K562 (cell line): ENCODE data around the gene PLCG2. TPM values are rescaled to one million over a fixed set of nuclear protein-coding genes. Genes with fewer than 3 reads are reported as not detected.

Source experiments
- CHD1 ChIP-seq: fragments of 200-600 bp; sonication (generic); IDR thresholded peaks from one replicate; pipeline ENCODE4 v1.6.1; 2012; ENCODE audit warnings: mild to moderate bottlenecking, moderate library complexity, low read length, inconsistent platforms
- EP300 ChIP-seq: IDR thresholded peaks from 2 replicates; pipeline ENCODE4 v1.6.1; 2012; ENCODE audit warnings: low read length, improper control_type of control experiment
- ERF ChIP-seq: fragments of 450-650 bp; formaldehyde crosslinking; IDR thresholded peaks from 2 replicates; pipeline ENCODE4 v1.4.0; 2020; ENCODE audit warnings: mild to moderate bottlenecking, mixed read lengths
- HDAC2 ChIP-seq: fragments of 450-650 bp; IDR thresholded peaks from 2 replicates; pipeline ENCODE4 v1.6.1; 2016; ENCODE audit warnings: mild to moderate bottlenecking
- HOXB6 ChIP-seq: fragments of 250-450 bp; sonication (Bioruptor Pico); IDR thresholded peaks from 2 replicates; pipeline ENCODE4 v1.5.1; 2022; ENCODE audit warnings: mild to moderate bottlenecking, borderline replicate concordance
- KDM1A ChIP-seq, 2 experiments: fragments of 450-650 bp; IDR thresholded peaks; 2 replicates each; pipeline ENCODE4 v1.6.1; 2016; ENCODE audit warnings: mild to moderate bottlenecking in 2 of 2
- NFIC ChIP-seq: fragments of 450-650 bp; IDR thresholded peaks from 2 replicates; pipeline ENCODE4 v1.6.1; 2017; ENCODE audit warnings: mild to moderate bottlenecking, inconsistent platforms
- PPARD ChIP-seq: fragments of 250-450 bp; sonication (Bioruptor Pico); IDR thresholded peaks from 2 replicates; pipeline ENCODE4 v1.8.0; 2022; ENCODE audit warnings: inconsistent platforms, mild to moderate bottlenecking, moderate library complexity
- REST ChIP-seq, 2 experiments: fragments of 450-650 bp; formaldehyde crosslinking in 1 of 2; IDR thresholded peaks; 2 replicates each; pipeline versions ENCODE4 v1.4.0 to v1.6.1; 2014 to 2020; ENCODE audit warnings: mild to moderate bottlenecking in 2 of 2, borderline replicate concordance in 1 of 2, low read depth in 1 of 2
- SRSF3 ChIP-seq: fragments of 200-400 bp; formaldehyde crosslinking; IDR thresholded peaks from 2 replicates; pipeline ENCODE4 v1.6.1; 2016; ENCODE audit warnings: mild to moderate bottlenecking, low read length, moderate library complexity; ENCODE audit not compliant: insufficient read depth
- ZBTB17 ChIP-seq: fragments of 450-650 bp; formaldehyde crosslinking; IDR thresholded peaks from 2 replicates; pipeline ENCODE4 v1.4.0; 2020; ENCODE audit warnings: mild to moderate bottlenecking
- ZBTB9 ChIP-seq: fragments of 450-650 bp; formaldehyde crosslinking; IDR thresholded peaks from 2 replicates; pipeline ENCODE4 v1.4.0; 2020; ENCODE audit warnings: mild to moderate bottlenecking, moderate library complexity
- ZKSCAN8 ChIP-seq: fragments of 200-800 bp; sonication (Bioruptor generic); IDR thresholded peaks from 2 replicates; pipeline ENCODE4 v1.6.1; 2016; ENCODE audit warnings: missing genetic modification characterization, missing compliant biosample characterization
- ZNF197 ChIP-seq: fragments of 200-800 bp; sonication (Bioruptor generic); IDR thresholded peaks from 2 replicates; pipeline ENCODE4 v1.6.1; 2016; ENCODE audit warnings: low read depth, missing genetic modification characterization, missing compliant biosample characterization
- ZNF311 ChIP-seq: fragments of 250-450 bp; sonication (Bioruptor Pico); IDR thresholded peaks from 2 replicates; pipeline ENCODE4 v1.4.0; 2020; ENCODE audit warnings: mild to moderate bottlenecking, moderate library complexity
- polyA plus RNA-seq, 8 experiments: library from polyadenylated mRNA; depleted of rRNA in 4 of 8; stranded (reverse) in 5 of 8; unstranded in 3 of 8; fragments of >200 nt; fragmentation: Nextera tagmentation in 2 of 8; fragmentation: Illumina TruSeq in 1 of 8; extraction: Ambion mirVana in 2 of 8; extraction: Trizol in 1 of 8; gene quantifications; 2 replicates each; pipeline versions ENCODE4 v1.2.1 to v1.2.3, GENCODE V29; 2011 to 2014; ENCODE audit warnings: inconsistent platforms in 1 of 8, missing spikeins in 1 of 8
- total RNA-seq, 7 experiments: library from RNA; depleted of rRNA in 6 of 7; stranded (reverse); fragments of >200 nt in 6 of 7; fragmentation: Illumina TruSeq in 2 of 7; extraction: Trizol in 2 of 7; gene quantifications; 2 replicates each; pipeline versions ENCODE4 v1.2.1 to v1.2.3, GENCODE V29; 2011 to 2021; ENCODE audit warnings: low replicate concordance in 1 of 7

PLCG2 gene
- total and polyA plus RNA-seq, 9 of the 15 experiments (the other 6 are each of a cell fraction or from before 2014, with no cell fraction given), result 0.94 to 7.1 (median 3.1) TPM

DNA sequence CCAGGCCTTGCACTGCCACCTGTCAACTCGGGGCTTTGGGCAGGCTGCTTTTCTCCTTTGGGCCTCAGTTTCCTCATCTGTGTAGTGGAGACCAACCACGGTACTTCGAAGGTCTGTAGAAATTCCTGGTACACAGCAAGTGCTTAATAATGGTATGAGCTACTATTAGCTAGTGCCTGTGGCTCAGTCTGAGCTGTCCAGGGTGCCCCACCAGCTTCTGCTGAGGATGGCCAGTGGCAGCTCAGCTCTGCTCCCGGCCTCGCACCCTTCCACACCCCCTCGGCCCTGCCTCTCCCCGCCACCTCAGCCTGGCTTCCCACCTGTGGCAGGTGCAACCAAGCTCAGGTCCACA, 26.2 kb upstream of the PLCG2 start (continued):
- peak; percentile 68; the same call in 1 of the 2 replicates for TF ChIP-seq ZNF197
- TF ChIP-seq HOXB6 (CRISPR knock-in tag), result no peak
- TF ChIP-seq ZBTB17, result 0 out of 2 replicates have a peak, but pooled peaks have one; percentile 1
- TF ChIP-seq ERF, result no peak
- no peak for TF ChIP-seq SRSF3
- TF ChIP-seq ZKSCAN8 (CRISPR knock-in tag), result peak; percentile 91
- TF ChIP-seq EP300, result no peak
- TF ChIP-seq HDAC2, result 0 out of 2 replicates have a peak, but pooled peaks have one; percentile 3
- TF ChIP-seq NFIC, result no peak
- peak; percentile 35; the same call in 1 of the 2 replicates for TF ChIP-seq REST (IDR thresholded peaks at IDR 0.05; ENCODE audit: borderline replicate concordance)
- no peak for TF ChIP-seq REST (CRISPR knock-in tag; IDR thresholded peaks at IDR 0.05; ENCODE audit: low read depth)
- TF ChIP-seq KDM1A (IDR thresholded peaks at IDR 0.05), result no peak
- 0 out of 2 replicates have a peak, but pooled peaks have one; percentile 2 for TF ChIP-seq ZNF311 (CRISPR knock-in tag)
- TF ChIP-seq PPARD (CRISPR knock-in tag), result no peak
- 0 out of 2 replicates have a peak, but pooled peaks have one; percentile 28 for TF ChIP-seq ZBTB9
- TF ChIP-seq CHD1, result no peak
